ENCODE measurements around the gene HSP90AB1. TPM values are rescaled to one million over a fixed set of nuclear protein-coding genes. Genes with fewer than 3 reads are reported as not detected.
A peak's percentile ranks its signal among the peaks of the same experiment; 100 is the strongest.
"Not testable (repeated sequence)": the region's sequence is repeated elsewhere in the genome, so short reads cannot be mapped to it uniquely, and the experiment has no call there.

The HSP90AB1 gene
- total RNA-seq, 2 experiments from 2014 or later = 2,498 to 2,524 TPM

- Mint-ChIP-seq H3K27ac (no peak overlapping the region), H3K36me3 (peaks cover 49% of the 10 kb centered on the region), H3K9me3 (no peaks in the 10 kb centered on the region), H3K4me3 (no peak overlapping the region), H3K27me3 (peaks cover 7% of the 10 kb centered on the region), H3K4me1 (peaks cover 31% of the 10 kb centered on the region)
- no peak for DNase-seq
Measured at GRCh38 chr6:44227148-44227793, 19.6 kb upstream of the HSP90AB1 start.

DNA sequence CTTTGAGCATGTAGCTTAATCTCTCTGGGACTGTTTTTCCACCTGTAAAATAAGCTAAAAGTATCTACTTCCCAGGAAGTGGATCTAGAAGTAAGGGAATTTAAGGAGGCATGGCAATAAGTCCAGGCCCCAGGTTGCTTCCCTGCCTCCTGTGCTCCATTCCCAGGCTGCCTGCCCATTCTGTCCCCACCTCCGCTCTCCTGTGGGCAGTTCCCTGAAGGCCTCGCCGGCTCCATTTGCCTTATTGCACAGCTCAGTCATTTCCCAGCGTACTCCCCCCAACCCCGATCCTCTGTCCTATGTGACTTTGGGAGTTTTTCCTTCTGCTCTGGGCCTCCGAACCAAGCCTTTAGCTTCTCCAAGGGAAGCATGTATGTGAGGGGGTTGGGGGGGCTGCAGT is 18.9 kb upstream of the HSP90AB1 start:
- Mint-ChIP-seq H3K27ac (no peak overlapping the region), H3K4me3 (no peak overlapping the region), H3K36me3 (peaks cover 49% of the 10 kb centered on the region), H3K27me3 (peaks cover 2% of the 10 kb centered on the region), H3K9me3 (no peaks in the 10 kb centered on the region), H3K4me1 (peaks cover 26% of the 10 kb centered on the region)
- DNase-seq = no peak

GRCh38 chr6:44228433-44228832 is 18.5 kb upstream of the HSP90AB1 start:
- H3K4me1 Mint-ChIP-seq = peaks cover 26% of the 10 kb centered on the region
- DNase-seq = no peak
- no peaks in the 10 kb centered on the region for H3K27me3 Mint-ChIP-seq
- H3K27ac Mint-ChIP-seq = no peak overlapping the region
- peaks cover 50% of the 10 kb centered on the region for H3K36me3 Mint-ChIP-seq
- no peak overlapping the region for H3K4me3 Mint-ChIP-seq
- H3K9me3 Mint-ChIP-seq = no peaks in the 10 kb centered on the region

GRCh38 chr6:44228836-44229235 is 18.1 kb upstream of the HSP90AB1 start:
- no peaks in the 10 kb centered on the region for H3K27me3 Mint-ChIP-seq
- H3K36me3 Mint-ChIP-seq = peaks cover 54% of the 10 kb centered on the region
- no peaks in the 10 kb centered on the region for H3K9me3 Mint-ChIP-seq
- H3K4me3 Mint-ChIP-seq = peak overlapping the region; percentile 10
- peaks cover 27% of the 10 kb centered on the region for H3K4me1 Mint-ChIP-seq
- H3K27ac Mint-ChIP-seq = no peak overlapping the region
- no peak for DNase-seq

DNA sequence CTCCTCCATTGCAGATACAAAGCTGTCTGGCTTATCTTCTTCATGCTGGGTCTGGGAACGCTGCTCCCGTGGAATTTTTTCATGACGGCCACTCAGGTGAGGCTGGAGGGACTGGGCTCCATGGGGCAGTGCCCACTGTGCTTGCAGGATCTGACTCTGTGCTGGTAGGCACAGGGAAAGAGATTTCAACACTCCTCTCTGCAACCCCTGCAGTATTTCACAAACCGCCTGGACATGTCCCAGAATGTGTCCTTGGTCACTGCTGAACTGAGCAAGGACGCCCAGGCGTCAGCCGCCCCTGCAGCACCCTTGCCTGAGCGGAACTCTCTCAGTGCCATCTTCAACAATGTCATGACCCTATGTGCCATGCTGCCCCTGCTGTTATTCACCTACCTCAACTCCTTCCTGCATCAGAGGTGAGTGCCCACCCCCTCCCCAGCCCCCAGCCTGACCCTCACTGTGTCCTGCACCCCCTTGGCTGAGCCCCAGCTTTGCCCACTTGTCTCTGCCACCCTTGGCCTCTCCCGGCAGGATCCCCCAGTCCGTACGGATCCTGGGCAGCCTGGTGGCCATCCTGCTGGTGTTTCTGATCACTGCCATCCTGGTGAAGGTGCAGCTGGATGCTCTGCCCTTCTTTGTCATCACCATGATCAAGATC is 17.4 kb upstream of the HSP90AB1 start:
- peaks cover 53% of the 10 kb centered on the region for H3K36me3 Mint-ChIP-seq
- DNase-seq = no peak
- H3K9me3 Mint-ChIP-seq = no peaks in the 10 kb centered on the region
- peaks cover 21% of the 10 kb centered on the region for H3K4me1 Mint-ChIP-seq
- H3K27ac Mint-ChIP-seq = no peak overlapping the region
- no peaks in the 10 kb centered on the region for H3K27me3 Mint-ChIP-seq
- H3K4me3 Mint-ChIP-seq = no peak overlapping the region

DNA sequence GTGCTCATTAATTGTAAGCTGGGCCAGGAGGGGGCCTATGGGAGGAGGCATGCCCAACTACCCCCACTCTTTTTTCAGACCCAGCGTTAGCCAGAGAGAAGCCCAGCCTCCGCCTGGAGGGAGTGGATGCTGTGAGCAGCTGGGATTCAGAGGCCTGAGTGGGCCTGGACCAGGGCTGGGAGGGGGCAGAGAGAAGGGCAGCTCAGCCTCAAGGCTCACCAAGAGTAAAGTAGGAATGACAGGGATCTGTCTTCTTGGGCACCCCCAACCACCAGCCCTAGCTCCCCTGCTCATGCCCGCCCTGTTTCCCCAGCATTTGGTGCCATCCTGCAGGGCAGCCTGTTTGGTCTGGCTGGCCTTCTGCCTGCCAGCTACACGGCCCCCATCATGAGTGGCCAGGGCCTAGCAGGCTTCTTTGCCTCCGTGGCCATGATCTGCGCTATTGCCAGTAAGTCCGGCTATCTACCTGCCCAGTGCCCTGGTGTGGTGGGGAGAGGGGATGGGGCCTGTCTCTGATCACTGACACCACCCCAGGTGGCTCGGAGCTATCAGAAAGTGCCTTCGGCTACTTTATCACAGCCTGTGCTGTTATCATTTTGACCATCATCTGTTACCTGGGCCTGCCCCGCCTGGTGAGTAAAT is 16.7 kb upstream of the HSP90AB1 start:
- Mint-ChIP-seq H3K9me3 (no peaks in the 10 kb centered on the region), H3K4me3 (no peak overlapping the region), H3K36me3 (peaks cover 50% of the 10 kb centered on the region), H3K27ac (no peak overlapping the region), H3K27me3 (no peaks in the 10 kb centered on the region), H3K4me1 (peaks cover 15% of the 10 kb centered on the region)
- DNase-seq = no peak

- not testable (repeated sequence) for H3K9me3 Mint-ChIP-seq, DNase-seq, H3K4me3 Mint-ChIP-seq, H3K4me1 Mint-ChIP-seq, H3K27me3 Mint-ChIP-seq, H3K27ac Mint-ChIP-seq
- H3K36me3 Mint-ChIP-seq = peaks cover 48% of the 10 kb centered on the region
Measured at GRCh38 chr6:44231426-44231825, 15.5 kb upstream of the HSP90AB1 start.

DNA sequence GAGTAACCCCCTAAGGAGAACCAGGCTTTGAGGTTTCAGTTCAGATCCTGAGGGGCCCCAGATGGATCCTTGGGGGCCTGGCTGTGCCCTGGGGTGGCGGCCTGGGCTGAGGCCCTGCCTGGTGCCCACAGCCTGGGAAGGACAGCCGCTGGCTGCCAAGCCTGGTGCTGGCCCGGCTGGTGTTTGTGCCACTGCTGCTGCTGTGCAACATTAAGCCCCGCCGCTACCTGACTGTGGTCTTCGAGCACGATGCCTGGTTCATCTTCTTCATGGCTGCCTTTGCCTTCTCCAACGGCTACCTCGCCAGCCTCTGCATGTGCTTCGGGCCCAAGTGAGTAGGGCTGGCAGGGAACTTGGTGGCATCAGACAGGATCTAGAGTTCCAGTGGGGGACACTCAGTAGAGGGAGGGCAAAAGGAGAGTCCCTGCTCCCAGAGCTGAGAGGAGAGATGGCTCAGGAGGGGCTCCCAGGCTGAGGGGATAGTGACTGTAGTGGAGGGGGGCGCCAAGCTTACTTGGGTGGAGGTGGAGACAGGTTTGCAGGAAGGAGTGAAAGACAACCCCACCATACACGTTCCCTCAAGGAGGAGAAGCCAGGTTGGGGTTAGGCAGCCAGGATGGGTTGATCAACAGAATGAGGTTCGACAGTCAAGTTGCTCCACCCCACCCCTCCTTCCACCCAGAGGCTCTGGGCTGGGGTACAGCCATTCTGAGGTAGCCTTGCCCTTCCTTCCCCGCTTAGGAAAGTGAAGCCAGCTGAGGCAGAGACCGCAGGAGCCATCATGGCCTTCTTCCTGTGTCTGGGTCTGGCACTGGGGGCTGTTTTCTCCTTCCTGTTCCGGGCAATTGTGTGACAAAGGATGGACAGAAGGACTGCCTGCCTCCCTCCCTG is 14.0 kb upstream of the HSP90AB1 start:
- H3K27ac Mint-ChIP-seq = no peak overlapping the region

DNA sequence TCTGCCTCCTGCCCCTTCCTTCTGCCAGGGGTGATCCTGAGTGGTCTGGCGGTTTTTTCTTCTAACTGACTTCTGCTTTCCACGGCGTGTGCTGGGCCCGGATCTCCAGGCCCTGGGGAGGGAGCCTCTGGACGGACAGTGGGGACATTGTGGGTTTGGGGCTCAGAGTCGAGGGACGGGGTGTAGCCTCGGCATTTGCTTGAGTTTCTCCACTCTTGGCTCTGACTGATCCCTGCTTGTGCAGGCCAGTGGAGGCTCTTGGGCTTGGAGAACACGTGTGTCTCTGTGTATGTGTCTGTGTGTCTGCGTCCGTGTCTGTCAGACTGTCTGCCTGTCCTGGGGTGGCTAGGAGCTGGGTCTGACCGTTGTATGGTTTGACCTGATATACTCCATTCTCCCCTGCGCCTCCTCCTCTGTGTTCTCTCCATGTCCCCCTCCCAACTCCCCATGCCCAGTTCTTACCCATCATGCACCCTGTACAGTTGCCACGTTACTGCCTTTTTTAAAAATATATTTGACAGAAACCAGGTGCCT is 13.3 kb upstream of the HSP90AB1 start:
- DNase-seq = no peak
- no peaks in the 10 kb centered on the region for H3K27me3 Mint-ChIP-seq
- H3K27ac Mint-ChIP-seq = no peak overlapping the region
- H3K9me3 Mint-ChIP-seq = no peaks in the 10 kb centered on the region
- H3K4me3 Mint-ChIP-seq = no peak overlapping the region
- peaks cover 40% of the 10 kb centered on the region for H3K36me3 Mint-ChIP-seq
- H3K4me1 Mint-ChIP-seq = peaks cover 14% of the 10 kb centered on the region

More for the DNA sequence above, 14.0 kb upstream of the HSP90AB1 start:
- Mint-ChIP-seq H3K4me1 (peaks cover 11% of the 10 kb centered on the region), H3K9me3 (no peaks in the 10 kb centered on the region), H3K4me3 (peak overlapping the region; percentile 5), H3K36me3 (peaks cover 44% of the 10 kb centered on the region), H3K27me3 (no peaks in the 10 kb centered on the region)
- no peak for DNase-seq

DNA sequence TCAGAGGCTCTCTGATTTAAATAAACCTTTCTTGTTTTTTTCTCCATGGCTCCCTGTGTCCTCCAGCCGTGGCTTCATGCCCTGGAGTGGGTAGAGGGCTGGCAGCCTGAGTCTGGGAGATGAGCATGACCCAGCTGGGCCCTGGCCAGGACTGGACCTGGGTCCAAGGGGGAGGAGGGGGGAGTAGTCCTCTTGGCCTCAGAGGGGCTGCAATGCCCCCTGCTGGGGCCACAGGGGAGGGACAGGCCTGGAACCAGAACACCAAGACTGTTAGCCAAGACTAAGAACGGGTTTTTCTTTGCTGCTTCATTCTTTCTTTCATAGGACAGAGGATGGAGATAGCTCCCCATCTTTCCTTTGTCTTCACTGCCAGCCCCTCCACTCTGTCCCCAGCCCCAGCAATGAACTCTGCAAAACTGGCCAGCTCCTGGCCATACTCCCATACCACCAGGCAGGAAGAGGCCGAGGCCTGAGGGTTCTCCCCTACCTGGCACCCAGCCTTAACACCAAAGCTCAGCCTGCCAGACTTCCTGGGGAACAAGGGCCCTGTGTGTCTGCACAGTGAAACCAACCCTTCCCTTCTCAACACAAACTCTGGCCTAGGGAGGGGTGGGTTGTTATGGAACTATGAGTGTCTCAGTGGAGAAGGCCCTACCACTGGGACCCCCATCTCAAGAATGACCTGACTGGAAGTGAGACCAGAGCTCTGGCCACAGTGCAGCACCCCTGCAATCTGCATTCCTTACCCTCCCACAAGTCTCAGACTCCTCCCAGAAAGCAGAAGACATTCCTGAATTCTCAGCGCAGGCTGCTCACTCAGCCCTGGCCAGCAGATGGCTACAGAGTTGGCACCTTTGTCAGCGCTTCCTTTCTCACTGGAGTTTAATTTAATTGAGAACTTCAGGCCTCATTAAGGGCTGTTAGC is 12.5 kb upstream of the HSP90AB1 start:
- DNase-seq = peak; percentile 33
- Mint-ChIP-seq H3K27me3 (no peaks in the 10 kb centered on the region), H3K27ac (no peak overlapping the region), H3K4me3 (no peak overlapping the region), H3K36me3 (peaks cover 34% of the 10 kb centered on the region), H3K4me1 (peaks cover 15% of the 10 kb centered on the region), H3K9me3 (no peaks in the 10 kb centered on the region)

DNA sequence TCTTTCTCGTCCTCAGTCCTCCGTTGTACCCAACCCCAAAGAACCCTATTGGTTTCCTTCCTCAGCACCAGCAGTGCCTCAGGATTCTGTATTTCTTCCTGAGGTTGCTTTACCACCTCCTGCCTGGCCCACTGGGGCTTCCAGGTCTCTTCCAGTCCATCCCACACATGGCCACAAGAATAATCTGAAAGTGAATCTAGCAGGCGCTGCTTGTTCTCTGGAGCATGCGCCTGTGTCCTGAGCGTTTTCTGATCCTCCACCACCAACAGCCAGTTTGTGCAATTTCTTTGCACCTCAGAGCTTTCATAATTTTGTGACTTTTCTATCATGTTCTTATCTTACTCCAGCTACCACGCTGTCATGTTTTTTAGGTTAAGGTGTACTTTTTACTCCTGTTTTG is 11.6 kb upstream of the HSP90AB1 start:
- Mint-ChIP-seq H3K9me3 (no peaks in the 10 kb centered on the region), H3K27me3 (no peaks in the 10 kb centered on the region), H3K4me3 (no peak overlapping the region), H3K27ac (no peak overlapping the region), H3K4me1 (peaks cover 15% of the 10 kb centered on the region), H3K36me3 (peaks cover 29% of the 10 kb centered on the region)
- no peak for DNase-seq

GRCh38 chr6:44235891-44236516 is 10.9 kb upstream of the HSP90AB1 start:
- Mint-ChIP-seq H3K4me3 (no peak overlapping the region), H3K27ac (no peak overlapping the region), H3K27me3 (no peaks in the 10 kb centered on the region), H3K36me3 (peaks cover 21% of the 10 kb centered on the region), H3K4me1 (peaks cover 15% of the 10 kb centered on the region), H3K9me3 (no peaks in the 10 kb centered on the region)
- DNase-seq = no peak

DNA sequence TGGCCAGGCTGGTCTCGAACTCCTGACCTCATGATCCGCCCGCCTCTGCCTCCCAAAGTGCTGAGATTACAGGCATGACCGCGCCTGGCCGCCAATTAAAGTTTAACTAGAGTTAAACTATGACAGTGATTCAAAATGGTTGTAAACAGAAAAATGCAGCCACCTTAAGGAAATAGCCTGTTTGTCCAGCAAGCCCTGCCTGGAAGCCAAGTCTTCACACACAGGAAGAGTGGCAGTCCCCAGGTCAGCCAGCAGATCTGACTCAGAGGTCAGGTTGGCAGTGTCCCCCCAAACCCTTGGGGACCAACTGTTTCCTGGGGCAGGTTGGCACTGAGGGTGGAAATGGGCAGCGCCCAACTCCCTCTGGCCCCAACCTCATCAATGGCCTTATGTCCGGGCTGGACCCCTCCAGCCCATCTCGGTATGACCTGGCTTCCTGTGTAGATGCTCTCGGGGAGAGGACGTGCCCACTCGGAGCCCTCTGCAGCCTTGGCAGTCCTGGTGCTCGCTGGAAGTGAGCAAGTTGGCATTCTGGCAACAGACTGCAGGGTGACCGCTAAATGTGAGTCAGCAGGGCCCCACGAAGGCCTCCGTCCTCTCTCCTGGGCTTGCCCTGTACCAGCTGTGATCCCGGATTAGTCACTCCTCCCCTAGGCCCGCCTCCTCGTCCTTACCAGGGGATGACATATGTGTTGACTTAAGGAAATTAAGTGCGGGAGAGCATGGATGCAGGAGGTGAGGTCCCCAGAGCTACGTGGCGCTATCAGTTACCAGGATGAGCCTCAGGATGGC is 9.7 kb upstream of the HSP90AB1 start:
- Mint-ChIP-seq H3K4me3 (peak overlapping the region; percentile 82), H3K27me3 (no peaks in the 10 kb centered on the region), H3K4me1 (peaks cover 15% of the 10 kb centered on the region), H3K36me3 (peaks cover 14% of the 10 kb centered on the region), H3K9me3 (no peaks in the 10 kb centered on the region), H3K27ac (peak overlapping the region; percentile 90)
- DNase-seq = peak; percentile 70

All from activated naive CD8-positive, alpha-beta T cell treated with anti-CD3 and anti-CD28 coated beads for 36 hours (primary cell).